Measurements from ENCODE around the gene BICD2.

Gene BICD2

DNA sequence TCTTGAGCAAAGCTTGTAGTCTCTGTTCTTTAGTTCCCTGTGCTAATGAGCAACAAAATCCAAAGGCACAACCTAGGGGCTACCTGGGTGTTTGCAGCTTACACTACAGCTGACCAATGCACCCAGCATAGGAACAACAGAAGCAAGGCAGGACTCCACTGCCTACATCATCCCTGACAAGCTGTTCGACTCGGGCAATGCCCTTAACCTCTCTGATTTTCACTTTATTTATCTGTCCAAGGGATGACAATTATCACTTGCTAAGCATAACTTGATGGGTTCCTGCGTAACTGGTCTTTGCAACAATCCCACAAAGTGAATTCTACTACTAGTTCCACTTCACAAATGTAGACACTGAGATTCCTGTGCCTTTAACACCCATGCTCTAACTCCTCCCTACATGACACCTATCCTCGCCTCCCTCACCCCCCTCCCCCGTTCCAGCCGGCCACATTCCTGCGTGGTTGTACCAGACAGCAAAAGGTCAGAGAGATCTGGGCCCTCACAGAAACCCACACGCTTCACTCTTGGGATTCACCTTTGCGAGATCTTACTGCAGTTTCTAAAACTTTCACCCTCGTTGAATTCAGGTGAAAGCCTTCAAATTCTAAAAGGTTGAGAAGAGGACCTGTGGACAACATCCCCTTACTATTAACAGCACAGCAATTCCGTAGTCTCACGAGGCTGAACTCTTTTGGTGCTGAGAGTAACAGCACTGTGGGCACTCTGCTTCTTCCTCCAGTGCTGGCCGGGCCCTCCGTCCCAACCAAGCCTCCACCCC is 95.7 kb downstream of the BICD2 start:
- peak; percentile 12 for DNase-seq (ENCODE audit: low spot score)

DNA sequence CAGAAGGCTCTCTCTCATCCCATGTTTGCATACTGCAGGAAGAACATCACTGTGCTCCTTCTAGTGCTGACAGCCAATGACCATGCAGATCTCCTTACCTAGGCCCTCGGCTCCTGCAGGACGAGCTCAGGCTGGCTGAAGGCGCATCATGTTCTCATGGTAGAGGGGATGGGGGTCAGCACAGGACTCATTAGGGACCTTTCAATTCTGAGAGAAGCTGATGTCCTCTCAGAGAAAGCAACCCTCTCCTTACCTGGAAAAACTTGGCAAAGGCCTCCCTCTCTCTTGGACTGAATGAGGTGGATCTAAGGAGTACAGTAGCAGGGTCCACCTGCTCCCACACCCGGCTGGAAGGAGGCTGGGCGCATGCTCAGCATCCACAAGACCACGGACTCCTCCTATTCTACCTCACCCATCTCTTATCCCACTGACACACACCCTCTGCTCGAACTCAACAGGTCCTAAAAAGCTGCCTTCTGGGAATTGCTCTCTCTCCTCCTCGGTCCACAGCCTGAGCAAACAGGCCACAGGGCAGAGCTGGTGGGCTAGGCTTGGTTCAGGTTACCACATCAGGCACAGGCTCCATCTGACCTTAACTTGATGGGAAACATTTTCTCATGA is 97.6 kb downstream of the BICD2 start:
- no peak for DNase-seq (ENCODE audit: low spot score)

DNA sequence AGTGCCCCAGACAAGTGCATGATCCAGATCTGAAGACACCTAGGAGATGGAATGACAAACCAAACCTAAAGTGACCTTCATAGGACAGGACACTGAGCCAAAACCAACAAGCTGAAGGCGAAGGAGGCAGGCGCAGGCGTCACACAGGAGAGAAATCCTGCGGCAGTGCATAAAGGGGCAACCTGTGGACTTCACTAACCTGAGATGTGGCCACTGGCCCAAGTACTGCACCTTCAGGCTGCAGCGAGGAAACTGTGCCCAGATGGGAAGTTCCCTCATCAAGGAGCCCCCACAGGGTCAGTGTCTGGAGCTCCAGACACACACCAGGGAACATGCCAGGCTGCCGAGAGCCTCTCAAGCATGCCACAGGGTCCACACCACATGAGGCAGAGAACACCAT is 98.4 kb downstream of the BICD2 start:
- no peak for DNase-seq (ENCODE audit: low spot score)

DNA sequence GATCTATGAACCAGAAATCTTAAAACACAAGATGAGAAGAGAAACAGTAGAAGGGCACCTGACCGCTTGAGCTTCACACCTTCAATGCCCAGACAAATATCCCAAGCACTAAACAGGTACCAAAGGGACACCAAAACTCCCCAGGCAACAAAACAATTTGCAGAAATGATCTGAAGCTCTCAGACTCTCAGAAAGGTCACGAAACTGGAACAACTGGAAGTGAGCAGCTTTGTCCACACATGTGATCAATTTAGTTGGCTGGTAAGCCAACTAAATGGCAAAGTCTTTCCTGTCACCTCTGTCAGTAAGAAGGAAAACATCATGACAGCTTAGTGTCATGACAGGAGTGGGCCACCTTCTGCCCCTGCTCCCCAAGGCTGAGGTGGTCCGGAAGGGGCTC is 98.8 kb downstream of the BICD2 start:
- no peak for DNase-seq (ENCODE audit: low spot score)

DNA sequence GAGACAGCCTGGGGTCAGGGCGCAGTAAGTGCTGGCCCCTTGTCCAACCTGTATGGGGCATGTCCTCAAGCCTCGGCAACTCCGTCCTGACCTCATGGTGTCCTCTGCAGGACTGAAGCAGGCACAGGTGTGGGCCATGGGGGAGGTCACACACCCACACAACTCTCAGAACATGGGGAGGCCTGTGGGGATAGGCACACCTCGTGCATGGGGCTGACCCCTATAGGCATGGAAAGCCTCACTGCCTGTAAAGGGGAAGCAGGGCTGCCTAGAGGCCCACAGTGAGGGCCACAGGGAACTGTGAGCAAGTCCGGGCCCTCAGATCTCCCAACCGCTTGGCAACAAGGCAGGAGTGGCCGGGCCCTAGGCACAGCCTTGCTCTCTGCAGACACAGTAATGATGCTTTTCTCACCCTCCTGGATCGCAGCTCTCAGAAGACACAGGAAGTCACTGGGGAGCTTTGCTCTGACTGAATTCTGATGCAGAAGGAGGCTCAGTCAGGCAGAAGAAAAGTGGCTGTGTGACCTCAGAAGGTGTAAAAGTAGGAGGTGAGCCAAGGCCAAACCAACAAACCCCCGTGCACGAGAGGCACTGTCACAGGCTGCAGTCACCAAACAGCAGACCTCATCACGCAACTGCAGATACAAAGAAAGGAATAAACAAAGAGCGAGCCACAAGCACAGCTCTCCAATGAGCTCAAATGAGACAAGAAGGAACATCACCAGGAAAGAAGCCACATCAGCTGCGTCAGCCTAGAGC is 100.1 kb downstream of the BICD2 start:
- peak; percentile 3 for DNase-seq (ENCODE audit: low spot score)

DNA sequence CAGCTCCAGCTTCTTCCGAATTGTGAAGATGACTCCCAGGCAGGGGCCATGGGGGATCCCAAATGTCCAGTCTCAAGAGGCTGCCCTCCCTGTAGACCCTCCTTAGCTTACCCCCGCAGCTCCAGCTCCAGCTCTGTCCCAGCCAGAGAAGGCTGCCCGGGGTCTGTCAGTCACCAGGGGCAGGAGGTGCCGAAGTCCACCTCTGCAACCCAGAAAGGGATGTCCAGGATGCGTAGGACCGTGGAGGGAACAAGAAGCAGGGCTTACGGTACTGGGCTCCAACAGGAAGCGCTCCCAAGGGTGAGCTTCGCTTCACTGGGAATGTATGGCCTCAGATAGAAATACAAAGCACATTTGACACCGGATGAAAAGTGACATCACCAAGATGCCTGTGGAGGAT is 100.7 kb downstream of the BICD2 start:
- DNase-seq (ENCODE audit: low spot score), result no peak

DNA sequence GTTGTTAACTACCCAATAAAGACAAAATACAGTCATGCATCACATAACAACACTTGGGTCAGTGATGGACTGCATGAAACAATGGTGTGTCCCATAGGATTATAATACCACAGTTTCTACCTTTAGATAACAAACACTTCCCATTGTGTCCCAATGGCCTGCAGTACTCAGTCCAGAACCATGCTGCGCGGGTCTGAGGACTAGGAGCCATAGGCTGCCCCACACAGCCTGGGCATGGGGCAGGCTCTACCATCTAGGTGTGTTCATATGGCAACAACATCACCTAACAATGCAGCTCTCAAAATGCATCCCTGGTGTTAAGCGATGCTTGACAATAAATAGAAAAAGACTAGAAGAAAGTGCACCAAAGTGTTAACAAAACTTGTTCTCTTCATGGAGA is 101.5 kb downstream of the BICD2 start:
- DNase-seq (ENCODE audit: low spot score), result no peak

DNA sequence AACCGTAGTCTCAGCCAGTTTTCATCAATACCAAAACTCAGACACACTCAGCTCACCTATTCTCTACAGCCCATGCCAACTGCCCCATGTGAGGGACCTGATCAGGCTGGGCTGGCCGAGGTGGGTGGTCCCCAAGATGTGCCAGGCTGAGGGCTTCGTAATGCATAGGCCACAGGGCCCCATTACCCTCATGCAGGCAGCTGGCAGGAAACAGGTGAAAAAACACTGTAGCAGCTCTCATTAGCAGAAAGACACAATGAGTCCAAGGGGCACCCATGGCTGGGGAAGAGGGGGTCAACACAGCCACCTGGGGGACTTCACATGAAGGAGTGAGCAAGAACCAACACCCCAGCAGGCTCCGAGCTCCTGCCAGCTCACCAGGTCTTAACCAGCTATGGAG is 102.9 kb downstream of the BICD2 start:
- no peak for DNase-seq (ENCODE audit: low spot score)
